ENCODE measurements around the gene CLEC20A. TPM values are rescaled to one million over a fixed set of nuclear protein-coding genes. Genes with fewer than 3 reads are reported as not detected.

CLEC20A gene
- total and polyA plus RNA-seq, 2 of the 8 experiments (the other 6 are each of a cell fraction or from before 2014, with no cell fraction given) = not detected

- no peak for TF ChIP-seq SIN3A (conservative IDR thresholded peaks at IDR 0.05 in 1 of 2, IDR thresholded peaks at IDR 0.05 in 1 of 2; ENCODE audit: low read depth in 1 of 2, low read length in 2 of 2)
- TF ChIP-seq SIX5 (IDR thresholded peaks at IDR 0.05; ENCODE audit: low read depth, low read length) = no peak
- TF ChIP-seq RBBP5 (IDR thresholded peaks at IDR 0.05; ENCODE audit: borderline replicate concordance, low read depth, low read length) = no peak
- no peak for TF ChIP-seq CBX8 (IDR thresholded peaks at IDR 0.05; ENCODE audit: borderline replicate concordance, low read depth, low read length)
- no peak for TF ChIP-seq MAX (IDR thresholded peaks at IDR 0.05)
- no peak for TF ChIP-seq CTCF (IDR thresholded peaks at IDR 0.05; ENCODE audit: control extremely low read depth in 1 of 3, insufficient read depth in 1 of 3, low read depth in 1 of 3, low read length in 3 of 3)
Observed at GRCh38 chr1:178541379-178541778, 44.6 kb upstream of the CLEC20A start (continued).

All from H1 (cell line).